Stimulated activated CD4-positive, alpha-beta T cell treated with anti-CD3 and anti-CD28 coated beads, Interleukin-12 subunit alpha, Interleukin-12 subunit beta, amount 100 ng/mL, for 48 hours (primary cell): ENCODE results near the gene NXPE4.

Experiments used
- DNase-seq, 3 donors: peaks; one replicate each; pipeline ENCODE4 v3.0.0-alpha.2; 2020; ENCODE audit warnings: low read depth in 2 of 3, low spot score in 1 of 3

NXPE4 gene

DNA sequence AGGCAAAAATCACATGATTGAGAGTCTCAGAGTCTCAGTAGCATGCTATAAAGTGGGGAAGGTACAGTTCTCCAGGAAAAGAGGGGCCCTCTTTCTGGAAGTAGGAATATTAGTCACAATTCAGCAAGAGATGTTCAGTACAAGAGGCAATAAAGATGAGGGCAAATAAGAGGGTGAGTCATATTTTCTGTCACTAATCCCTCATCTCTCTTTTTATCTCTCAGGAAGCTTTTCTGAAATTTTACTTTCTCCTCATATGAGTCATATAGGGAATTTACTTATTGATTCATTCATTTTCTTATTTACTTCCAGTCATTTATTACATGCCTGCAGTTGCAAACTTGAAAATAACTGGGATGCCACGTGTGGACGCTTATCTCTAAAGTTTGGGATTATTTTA lies 32.5 kb downstream of the NXPE4 start:
- DNase-seq, result no peak

DNA sequence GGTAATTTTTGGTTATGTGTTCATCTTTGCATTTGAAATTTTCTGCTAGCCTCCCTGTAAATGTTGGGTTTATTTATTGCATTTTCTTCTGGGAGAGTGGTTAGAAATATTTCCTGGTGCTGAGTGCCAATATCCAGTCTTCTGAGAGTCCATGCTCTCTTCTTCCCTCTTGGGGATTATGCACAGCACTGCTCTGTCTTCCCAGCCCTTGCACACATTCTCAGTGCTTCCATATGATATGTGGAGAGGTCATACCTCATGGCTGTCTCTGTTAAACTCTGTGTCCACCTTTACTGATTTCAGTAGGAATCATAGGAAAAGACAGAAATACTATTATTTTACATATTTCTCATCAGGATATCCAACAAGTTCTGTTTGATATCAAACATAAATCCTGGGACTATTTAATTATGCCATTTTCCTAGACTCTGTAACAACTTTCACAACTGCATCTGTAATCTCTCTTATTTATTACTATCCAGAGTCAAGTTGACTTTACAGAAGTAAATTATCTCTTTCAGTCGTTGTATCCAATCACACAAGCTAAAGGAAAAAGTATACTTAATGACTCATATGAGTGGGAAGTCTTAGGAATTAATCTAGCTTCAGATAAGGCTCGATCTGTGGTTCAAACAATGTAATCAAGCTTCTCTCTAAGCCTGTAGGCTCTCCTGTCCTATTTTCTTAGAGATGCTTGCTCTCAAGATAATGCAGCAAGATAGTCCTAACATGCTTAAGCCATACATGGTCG lies 33.2 kb downstream of the NXPE4 start:
- no peak for DNase-seq

DNA sequence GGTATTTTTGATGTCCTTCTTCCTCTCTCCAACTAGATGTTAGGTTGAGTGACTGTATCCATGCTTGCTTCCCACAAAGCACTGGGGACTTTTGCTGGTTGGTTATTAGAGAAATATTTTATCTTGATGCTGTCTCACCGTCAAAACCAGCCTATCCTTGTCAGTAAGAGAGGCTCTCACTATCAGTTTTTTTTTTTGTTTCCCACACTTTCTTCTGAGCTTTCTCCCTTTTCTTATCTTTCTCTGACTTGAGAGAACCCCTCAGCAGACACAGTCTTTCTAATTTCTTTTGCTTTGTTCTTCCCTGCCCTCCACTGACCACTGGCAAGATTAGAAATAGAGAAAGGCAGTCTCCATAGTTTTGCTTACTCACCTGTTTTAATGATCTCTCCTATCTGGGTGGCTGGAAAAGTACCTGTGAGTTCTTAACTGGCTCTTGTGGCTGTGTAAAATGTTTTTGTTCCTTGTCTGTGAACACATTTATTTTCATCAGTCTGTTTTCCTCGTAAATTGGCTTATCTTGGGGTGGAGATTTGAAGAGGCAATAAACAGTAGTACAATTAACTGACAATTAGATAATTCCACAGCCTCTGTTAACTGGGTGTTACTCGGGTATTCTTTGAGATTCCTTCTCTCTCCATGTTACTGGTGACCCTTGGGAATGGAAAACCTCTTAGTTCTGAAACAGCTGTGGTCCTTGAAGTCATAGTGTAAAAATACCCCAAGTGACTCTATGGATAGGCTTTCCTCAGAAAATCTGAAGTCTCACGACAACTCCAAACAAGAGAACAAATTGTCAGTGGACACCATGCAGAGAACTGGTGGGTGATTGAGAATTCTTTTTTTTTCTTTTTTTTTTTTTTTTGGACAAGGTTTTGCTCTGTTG lies 35.9 kb downstream of the NXPE4 start, which contains the start of gene NXPE1:
Gene NXPE1, minus strand, starts transcription at position 457 of the 886 bp plus-strand sequence. CDS start 8,680 bp downstream, outside the sequence.
- no peak for DNase-seq

DNA sequence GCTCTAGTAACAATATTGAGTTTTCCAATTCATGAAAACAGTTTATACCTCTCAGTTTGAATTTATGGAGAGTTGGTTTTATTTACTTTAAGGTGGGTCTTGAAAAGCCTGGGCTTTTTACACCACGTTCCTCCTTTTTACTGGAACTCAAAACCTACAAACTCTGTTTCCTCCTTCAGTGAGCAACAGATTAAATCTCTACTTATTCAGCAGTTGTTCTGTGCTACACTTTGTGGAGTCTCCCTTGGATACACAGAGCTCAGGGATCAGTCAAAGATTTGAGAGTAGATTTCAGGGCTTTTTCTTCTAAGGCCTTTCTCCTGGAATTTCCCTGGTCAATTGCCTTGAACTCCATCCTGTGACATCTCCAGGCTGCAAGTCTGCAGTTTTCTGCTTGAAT lies 39.5 kb downstream of the NXPE4 start:
- DNase-seq, result no peak

DNA sequence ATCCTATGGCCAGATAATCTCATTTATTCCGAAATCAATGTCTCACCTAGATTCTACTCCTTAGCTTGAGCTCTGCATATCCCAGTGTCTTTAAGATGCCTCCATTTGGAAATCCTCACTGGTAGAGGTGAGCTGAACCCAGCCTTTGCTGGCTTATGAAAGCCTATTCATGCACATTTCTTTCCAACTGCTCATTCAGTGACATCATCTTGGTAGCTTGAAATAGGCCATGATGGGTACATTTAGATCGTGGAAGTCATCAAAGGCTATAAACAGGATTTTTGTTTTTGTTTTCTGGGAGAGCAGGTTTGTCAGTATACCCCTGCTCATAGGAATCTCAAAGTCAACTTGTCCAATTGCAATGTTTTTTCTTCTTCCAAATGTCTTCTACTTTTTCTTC lies 41.9 kb downstream of the NXPE4 start:
- no peak for DNase-seq

DNA sequence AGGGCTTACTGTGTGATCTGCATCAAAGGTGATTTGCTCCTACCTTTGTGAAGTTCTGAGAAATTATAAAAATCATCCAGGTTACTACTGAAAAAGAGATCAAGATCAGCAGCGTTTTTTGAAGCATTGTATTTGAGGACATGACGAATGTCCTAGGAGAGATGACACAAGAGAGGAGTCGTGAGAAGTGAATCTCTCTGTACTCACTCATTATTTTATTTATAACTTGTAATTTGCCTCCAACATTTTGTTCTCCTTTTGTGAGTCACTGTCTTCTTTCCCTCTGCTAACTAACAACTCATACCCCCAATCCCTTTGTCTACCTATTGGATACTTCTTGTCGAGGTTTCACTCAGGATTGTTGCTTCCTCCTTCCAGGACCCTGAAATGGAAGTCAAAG lies 44.5 kb downstream of the NXPE4 start:
- no peak for DNase-seq

DNA sequence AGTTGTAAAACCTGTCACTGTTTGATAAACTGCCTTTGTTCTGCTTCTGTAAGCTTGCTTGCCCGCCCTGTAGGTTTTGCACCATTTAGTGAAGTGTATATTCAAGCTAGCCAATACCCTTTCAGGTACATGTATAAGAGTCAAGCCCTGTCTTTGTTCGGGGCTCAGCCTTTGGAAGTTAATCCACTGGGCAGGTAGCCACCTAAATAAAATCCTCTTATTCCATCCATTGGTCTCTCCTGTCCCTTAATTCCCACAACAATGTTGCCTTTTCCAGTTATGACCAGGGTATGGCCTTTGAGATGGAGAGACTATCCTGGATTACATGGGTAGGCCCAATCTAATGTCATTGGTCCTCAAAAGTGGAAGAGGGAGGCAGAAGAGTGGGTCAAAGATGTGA lies 69.9 kb downstream of the NXPE4 start:
- no peak for DNase-seq

DNA sequence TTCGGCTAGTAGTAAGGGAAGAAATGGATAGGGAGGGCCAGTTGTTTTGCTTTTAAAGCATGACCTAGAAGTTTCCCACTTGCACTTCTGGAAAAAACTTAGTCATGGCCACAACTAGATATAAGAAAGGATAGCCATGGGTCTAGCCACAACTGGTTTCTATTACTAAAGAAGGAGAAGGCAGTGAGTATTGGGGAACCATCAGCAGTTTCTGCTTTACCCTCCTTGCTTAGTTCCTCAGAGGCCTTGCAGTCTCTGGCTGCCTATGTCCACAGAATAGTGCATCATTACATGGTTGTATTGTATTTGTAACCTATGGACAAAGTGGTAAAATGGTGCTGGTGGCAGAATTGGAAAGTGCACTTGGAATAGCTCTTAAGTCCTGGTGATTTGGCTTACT lies 71.5 kb downstream of the NXPE4 start:
- DNase-seq, result no peak

DNA sequence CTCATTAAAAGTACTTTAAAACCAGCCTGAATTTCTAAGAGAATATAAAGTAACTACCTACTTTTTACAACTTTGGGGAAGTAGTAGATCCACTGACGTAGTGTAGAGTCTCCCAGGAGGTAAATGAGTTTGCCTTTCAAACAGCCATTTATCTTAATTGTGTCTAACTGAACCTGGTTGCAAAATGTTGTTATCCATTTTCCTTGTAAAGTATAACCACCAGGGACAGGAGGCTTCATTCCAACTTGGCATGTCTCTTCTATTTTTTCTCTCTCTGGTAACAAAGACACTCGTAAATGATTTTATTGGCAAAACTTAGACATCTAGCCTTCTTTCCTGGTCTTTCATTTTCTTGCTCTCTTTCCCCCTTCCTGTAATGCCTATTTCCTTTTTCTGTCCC lies 72.8 kb downstream of the NXPE4 start:
- DNase-seq, result no peak
